GM15510 (cell line): ENCODE measurements around the gene SSX2IP.

Source experiments
- POLR2A ChIP-seq: IDR thresholded peaks from 3 replicates; pipeline ENCODE4 v1.6.1; 2011; ENCODE audit warnings: borderline replicate concordance; ENCODE audit not compliant: insufficient read length; ENCODE audit errors: extremely low read depth

The SSX2IP gene

GRCh38 chr1:84669831-84670230 is 20.4 kb downstream of the SSX2IP start:
- TF ChIP-seq POLR2A, result no peak

GRCh38 chr1:84668185-84668584 is 22.1 kb downstream of the SSX2IP start:
- TF ChIP-seq POLR2A, result no peak

GRCh38 chr1:84665703-84666317 is 24.5 kb downstream of the SSX2IP start:
- TF ChIP-seq POLR2A, result no peak

GRCh38 chr1:84653130-84653677 is 37.1 kb downstream of the SSX2IP start:
- TF ChIP-seq POLR2A, result no peak

- TF ChIP-seq POLR2A, result no peak
Observed at GRCh38 chr1:84644472-84644871, 45.8 kb downstream of the SSX2IP start.

- no peak for TF ChIP-seq POLR2A
Observed at GRCh38 chr1:84643183-84643582, 47.1 kb downstream of the SSX2IP start.

GRCh38 chr1:84642774-84643173 is 47.5 kb downstream of the SSX2IP start:
- TF ChIP-seq POLR2A, result no peak

- no peak for TF ChIP-seq POLR2A
Observed at GRCh38 chr1:84635429-84635828, 54.8 kb downstream of the SSX2IP start.

GRCh38 chr1:84634536-84635205 is 55.6 kb downstream of the SSX2IP start:
- no peak for TF ChIP-seq POLR2A

- TF ChIP-seq POLR2A, result no peak
Observed at GRCh38 chr1:84632673-84633434, 57.4 kb downstream of the SSX2IP start.

- no peak for TF ChIP-seq POLR2A
Observed at GRCh38 chr1:84632137-84632536, 58.1 kb downstream of the SSX2IP start.

GRCh38 chr1:84624876-84625275 is 65.4 kb downstream of the SSX2IP start:
- no peak for TF ChIP-seq POLR2A

- no peak for TF ChIP-seq POLR2A
Observed at GRCh38 chr1:84621553-84621952, 68.7 kb downstream of the SSX2IP start.

- TF ChIP-seq POLR2A, result no peak
Observed at GRCh38 chr1:84620720-84621313, 69.4 kb downstream of the SSX2IP start.
